ENCODE results near the gene SKIC2. TPM values are rescaled to one million over a fixed set of nuclear protein-coding genes. Genes with fewer than 3 reads are reported as not detected.
"Not testable (repeated sequence)": the region's sequence is repeated elsewhere in the genome, so short reads cannot be mapped to it uniquely, and the experiment has no call there.

Gene SKIC2
- total RNA-seq, 2 donors from 2014 or later, result 91.8 to 115 TPM

GRCh38 chr6:31976065-31976464, 17.1 kb downstream of the SKIC2 start:
- peak in 1 of 2 donors; percentile 54 for DNase-seq (ENCODE audit: low spot score in 2 of 2)
- ATAC-seq, H3K9me3 Mint-ChIP-seq, H3K36me3 Mint-ChIP-seq, H3K27ac Mint-ChIP-seq: not testable (repeated sequence)

GRCh38 chr6:31977816-31978431, 18.9 kb downstream of the SKIC2 start:
- DNase-seq (ENCODE audit: low spot score in 2 of 2) (no peak), ATAC-seq (no peak)
- H3K27ac Mint-ChIP-seq, result no peak overlapping the region
- peaks cover 0 to 1% of the 10 kb centered on the region in 2 donors for H3K36me3 Mint-ChIP-seq
- no peaks in the 10 kb centered on the region for H3K9me3 Mint-ChIP-seq

- DNase-seq (ENCODE audit: low spot score in 2 of 2), result no peak
- Mint-ChIP-seq H3K27ac (peak overlapping the region; percentile 60 to 84), H3K9me3 (no peaks in the 10 kb centered on the region), H3K36me3 (no peaks in the 10 kb centered on the region)
- ATAC-seq, result no peak
Measured at GRCh38 chr6:31978831-31979230, 19.9 kb downstream of the SKIC2 start.

- H3K36me3 Mint-ChIP-seq, result no peaks in the 10 kb centered on the region
- peak overlapping the region; percentile 73 to 84 for H3K27ac Mint-ChIP-seq
- no peak for ATAC-seq
Measured at GRCh38 chr6:31979238-31979898, 20.4 kb downstream of the SKIC2 start.

GRCh38 chr6:31980195-31980876, 21.4 kb downstream of the SKIC2 start:
- H3K36me3 Mint-ChIP-seq, ATAC-seq, H3K9me3 Mint-ChIP-seq: not testable (repeated sequence)
- H3K27ac Mint-ChIP-seq, result peak overlapping the region in 1 of 2 donors; percentile 84
- peak in 1 of 2 donors; percentile 30 for DNase-seq (ENCODE audit: low spot score in 2 of 2)

More at GRCh38 chr6:31979238-31979898, 20.4 kb downstream of the SKIC2 start:
- DNase-seq (ENCODE audit: low spot score in 2 of 2), result peak in 1 of 2 donors; percentile 14
- H3K9me3 Mint-ChIP-seq, result no peaks in the 10 kb centered on the region

- ATAC-seq; DNase-seq (ENCODE audit: low spot score in 2 of 2); H3K36me3 Mint-ChIP-seq; H3K27ac Mint-ChIP-seq; H3K9me3 Mint-ChIP-seq: not testable (repeated sequence)
Measured at GRCh38 chr6:31980998-31981397, 22.0 kb downstream of the SKIC2 start.

DNA sequence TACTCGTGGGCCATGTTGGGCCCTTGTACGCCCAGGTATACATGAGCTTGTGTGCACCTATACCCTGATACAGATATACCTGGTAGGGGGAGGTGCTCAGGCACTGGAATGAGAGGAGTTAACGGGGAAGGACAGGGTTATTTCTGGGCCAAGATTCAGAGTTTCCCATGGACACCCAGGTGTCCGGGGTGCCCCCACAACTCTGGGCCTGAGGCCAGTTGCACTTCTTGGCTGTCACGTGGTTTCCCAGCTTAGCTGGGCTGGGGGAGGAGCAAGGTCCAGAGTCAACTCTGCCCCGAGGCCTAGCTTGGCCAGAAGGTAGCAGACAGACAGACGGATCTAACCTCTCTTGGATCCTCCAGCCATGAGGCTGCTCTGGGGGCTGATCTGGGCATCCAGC, 22.8 kb downstream of the SKIC2 start, which contains the start of gene C4A:
C4A (plus strand) TSS at position 314 of the 400 bp plus-strand sequence; CDS start at position 365, 51 bp downstream.
- ATAC-seq; H3K9me3 Mint-ChIP-seq; H3K27ac Mint-ChIP-seq; DNase-seq (ENCODE audit: low spot score in 2 of 2); H3K36me3 Mint-ChIP-seq: not testable (repeated sequence)

DNA sequence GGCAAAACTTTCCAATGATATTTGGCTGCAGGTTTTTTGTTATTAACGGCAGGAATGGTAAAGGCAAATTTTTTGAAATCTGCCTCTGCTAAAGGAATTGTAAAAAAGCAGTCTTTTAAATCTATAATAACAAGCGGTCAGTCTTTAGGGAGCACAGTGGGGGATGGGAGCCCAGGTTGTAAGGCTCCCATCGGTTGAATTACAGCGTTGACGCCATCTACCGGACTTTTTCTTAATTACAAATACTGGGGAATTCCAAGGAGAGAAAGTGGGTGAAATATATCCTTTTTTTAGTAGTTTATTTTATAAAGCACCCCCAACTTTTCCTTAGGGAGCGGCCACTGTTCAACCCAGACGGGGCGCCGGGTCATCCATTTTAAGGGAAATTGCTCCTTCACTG, 30.4 kb downstream of the SKIC2 start:
- H3K27ac Mint-ChIP-seq; DNase-seq (ENCODE audit: low spot score in 2 of 2); ATAC-seq; H3K36me3 Mint-ChIP-seq; H3K9me3 Mint-ChIP-seq: not testable (repeated sequence)

DNA sequence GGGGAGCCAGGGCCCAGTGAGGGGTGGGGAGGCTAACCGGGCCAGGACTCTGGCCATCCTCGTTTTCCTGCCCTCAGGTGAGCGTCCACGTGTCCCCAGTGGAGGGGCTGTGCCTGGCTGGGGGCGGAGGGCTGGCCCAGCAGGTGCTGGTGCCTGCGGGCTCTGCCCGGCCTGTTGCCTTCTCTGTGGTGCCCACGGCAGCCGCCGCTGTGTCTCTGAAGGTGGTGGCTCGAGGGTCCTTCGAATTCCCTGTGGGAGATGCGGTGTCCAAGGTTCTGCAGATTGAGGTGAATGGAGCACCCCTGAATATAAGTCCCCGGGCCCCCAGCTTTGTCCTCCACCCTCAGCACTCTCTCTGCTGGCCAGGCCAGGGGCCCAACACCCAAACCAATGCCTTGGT, 35.4 kb downstream of the SKIC2 start:
- H3K9me3 Mint-ChIP-seq, result not testable (repeated sequence)

DNA sequence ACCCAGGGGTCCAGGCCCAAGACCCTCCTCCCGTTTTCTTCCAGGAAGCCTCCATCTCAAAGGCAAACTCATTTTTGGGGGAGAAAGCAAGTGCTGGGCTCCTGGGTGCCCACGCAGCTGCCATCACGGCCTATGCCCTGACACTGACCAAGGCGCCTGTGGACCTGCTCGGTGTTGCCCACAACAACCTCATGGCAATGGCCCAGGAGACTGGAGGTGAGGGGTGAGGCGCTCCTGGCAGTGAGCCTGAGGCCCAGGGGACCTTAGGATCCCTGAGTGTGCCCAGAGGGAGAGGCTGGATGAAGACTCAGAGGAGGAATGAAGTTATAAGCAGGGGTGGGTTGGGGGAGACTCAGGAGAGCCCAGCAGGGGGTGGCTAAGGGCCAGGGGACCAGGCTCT, 37.4 kb downstream of the SKIC2 start:
- H3K9me3 Mint-ChIP-seq; H3K36me3 Mint-ChIP-seq; H3K27ac Mint-ChIP-seq; ATAC-seq; DNase-seq (ENCODE audit: low spot score in 2 of 2): not testable (repeated sequence)

More for the DNA sequence above, 35.4 kb downstream of the SKIC2 start:
- not testable (repeated sequence) for H3K27ac Mint-ChIP-seq; H3K36me3 Mint-ChIP-seq; ATAC-seq; DNase-seq (ENCODE audit: low spot score in 2 of 2)

- ATAC-seq; DNase-seq (ENCODE audit: low spot score in 2 of 2); H3K36me3 Mint-ChIP-seq; H3K9me3 Mint-ChIP-seq; H3K27ac Mint-ChIP-seq: not testable (repeated sequence)
Measured at GRCh38 chr6:32002546-32003268, 43.7 kb downstream of the SKIC2 start.

DNA sequence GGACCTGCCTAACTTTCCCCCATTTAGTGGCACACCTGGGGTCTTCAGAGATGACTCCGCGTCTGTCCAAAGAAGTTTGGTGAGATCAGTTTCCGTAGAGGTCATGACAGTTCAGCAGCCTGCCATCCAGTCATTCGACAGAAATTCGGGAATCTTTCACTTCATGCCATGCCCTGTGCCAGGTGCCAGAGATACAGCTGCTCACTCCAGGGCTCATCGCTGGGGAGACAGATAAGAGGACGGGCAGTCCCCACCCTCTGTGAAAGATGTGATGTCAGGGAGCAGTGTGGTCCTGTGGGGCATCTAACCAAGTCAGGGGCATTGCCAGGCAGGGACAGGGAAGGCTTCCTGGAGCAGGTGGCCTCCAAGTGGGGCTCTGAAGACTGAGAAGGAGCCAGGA, 44.3 kb downstream of the SKIC2 start:
- H3K36me3 Mint-ChIP-seq; H3K9me3 Mint-ChIP-seq; DNase-seq (ENCODE audit: low spot score in 2 of 2); H3K27ac Mint-ChIP-seq; ATAC-seq: not testable (repeated sequence)

DNA sequence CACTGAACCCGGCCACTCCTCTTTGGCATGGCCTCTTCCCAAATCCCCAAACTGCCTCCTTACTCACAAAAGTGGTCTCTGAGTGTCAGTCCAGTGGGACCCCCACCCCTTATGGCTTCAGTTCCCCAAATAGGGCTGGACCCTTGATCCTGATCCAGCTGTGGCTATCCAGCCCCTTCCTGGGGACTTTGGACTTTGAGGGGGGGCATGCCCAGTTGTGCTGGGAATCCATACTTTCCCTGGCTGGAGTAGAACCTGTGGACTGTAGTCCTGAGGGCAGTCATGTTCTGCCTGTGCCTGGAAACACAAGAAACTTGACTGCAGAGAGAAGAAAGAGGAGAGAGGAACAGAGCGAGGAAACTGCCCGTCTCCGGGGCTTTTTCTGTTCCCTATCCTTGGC, 45.4 kb downstream of the SKIC2 start:
- not testable (repeated sequence) for H3K36me3 Mint-ChIP-seq, ATAC-seq, H3K9me3 Mint-ChIP-seq
- peak overlapping the region in 1 of 2 donors; percentile 60 for H3K27ac Mint-ChIP-seq
- DNase-seq (ENCODE audit: low spot score in 2 of 2), result peak in 1 of 2 donors; percentile 1

DNA sequence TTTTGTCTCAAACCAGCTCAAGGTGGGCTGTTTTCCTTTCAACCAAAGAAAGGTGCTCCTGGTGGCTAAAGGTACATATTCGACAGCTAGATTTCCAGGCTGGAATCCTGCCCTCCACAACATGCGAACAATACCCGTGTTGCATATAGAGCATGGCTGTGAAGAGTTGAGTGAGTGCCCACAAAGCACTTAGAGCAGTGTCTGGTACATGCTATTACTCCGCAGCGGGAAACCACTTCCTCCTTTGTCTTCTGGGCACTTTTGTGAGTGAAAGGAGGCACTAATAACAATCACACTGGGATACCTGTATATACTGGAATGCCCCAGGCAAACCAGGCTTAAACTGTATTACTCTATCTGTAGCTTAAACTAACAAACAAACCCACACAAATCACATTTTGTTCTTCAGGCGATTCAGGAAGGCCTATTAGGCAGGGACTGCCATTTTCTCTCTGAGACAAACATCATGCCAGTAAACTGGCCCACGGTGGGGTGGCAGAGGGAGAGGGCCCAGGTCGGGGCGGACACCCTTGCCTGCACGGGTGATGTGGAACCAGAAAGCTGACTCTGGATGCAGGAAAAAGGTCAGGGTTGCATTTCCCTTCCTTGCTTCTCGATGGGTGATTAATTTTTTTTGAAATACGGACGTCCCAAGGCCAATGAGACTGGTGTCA, 46.0 kb downstream of the SKIC2 start:
- DNase-seq (ENCODE audit: low spot score in 2 of 2), result peak; percentile 1 to 48
- H3K36me3 Mint-ChIP-seq, H3K27ac Mint-ChIP-seq, H3K9me3 Mint-ChIP-seq: not testable (repeated sequence)
- peak; percentile 58 to 67 for ATAC-seq

- not testable (repeated sequence) for H3K27ac Mint-ChIP-seq, ATAC-seq, H3K9me3 Mint-ChIP-seq, H3K36me3 Mint-ChIP-seq
- peak in 1 of 2 donors; percentile 2 for DNase-seq (ENCODE audit: low spot score in 2 of 2)
Measured at GRCh38 chr6:32005538-32005880, 46.5 kb downstream of the SKIC2 start.

DNA sequence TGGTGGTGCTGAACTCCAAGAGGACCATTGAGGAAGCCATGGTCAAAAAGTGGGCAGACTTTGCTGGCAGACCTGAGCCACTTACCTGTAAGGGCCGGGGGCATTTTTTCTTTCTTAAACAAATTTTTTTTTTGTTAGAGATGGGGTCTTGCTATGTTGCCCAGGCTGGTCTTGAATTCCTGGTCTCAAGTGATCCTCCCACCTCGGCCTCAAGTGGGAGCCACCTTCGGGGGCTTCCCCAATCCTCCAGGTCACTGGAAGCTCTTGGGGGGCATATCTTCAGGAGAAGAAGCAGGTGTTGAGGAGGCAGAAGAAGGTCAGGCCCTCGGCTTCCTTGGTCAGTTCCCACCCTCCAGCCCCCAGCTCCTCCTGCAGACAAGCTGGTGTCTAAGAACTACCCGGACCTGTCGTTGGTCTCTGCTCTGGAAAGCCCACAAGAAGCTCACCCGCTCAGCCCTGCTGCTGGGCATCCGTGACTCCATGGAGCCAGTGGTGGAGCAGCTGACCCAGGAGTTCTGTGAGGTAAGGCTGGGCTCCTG, 47.1 kb downstream of the SKIC2 start:
- DNase-seq (ENCODE audit: low spot score in 2 of 2), result peak; percentile 1 to 45
- not testable (repeated sequence) for H3K27ac Mint-ChIP-seq, H3K9me3 Mint-ChIP-seq, ATAC-seq, H3K36me3 Mint-ChIP-seq

Measured in activated naive CD4-positive, alpha-beta T cell treated with anti-CD3 and anti-CD28 coated beads, Interleukin-2, amount 50 U/mL, for 72 hours (primary cell).